ENCODE measurements around the gene SLC25A29.
"Not testable (repeated sequence)": the region's sequence is repeated elsewhere in the genome, so short reads cannot be mapped to it uniquely, and the experiment has no call there.

Gene SLC25A29

DNA sequence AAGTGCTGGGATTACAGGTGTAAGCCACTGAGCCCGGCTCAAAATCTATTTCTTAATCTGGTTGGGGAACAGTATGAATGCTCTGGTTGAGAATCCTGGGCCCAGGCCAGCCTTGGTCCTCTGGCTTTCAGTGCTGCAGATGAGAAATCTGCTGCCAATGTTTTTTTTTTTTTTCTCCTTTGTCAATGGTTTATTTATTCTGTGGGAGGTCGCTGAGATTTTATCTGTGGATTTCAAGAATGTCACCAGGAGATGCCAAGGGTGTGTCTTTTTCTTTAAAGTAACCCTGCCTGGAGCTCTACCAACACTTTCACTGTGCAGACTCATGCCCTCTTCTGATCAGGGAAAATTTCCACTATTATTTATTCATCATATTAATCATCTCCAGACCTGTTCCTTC lies 3.6 kb downstream of the SLC25A29 start:
- POLR2A ChIA-PET, result no interaction called here
- DNase-seq (ENCODE audit: low read depth, low spot score), result no peak
- no peak overlapping the region for H3K4me3 ChIP-seq (ENCODE audit: low read depth, low read length)
- CTCF ChIA-PET, result interaction anchor here (0.6 to 14.1 kb wide), 11 partner anchors 9 to 82 kb away, joined by 3 to 141 read pairs (median 5); no protein-coding TSS in a partner anchor
- TF ChIP-seq, protein P1, sequence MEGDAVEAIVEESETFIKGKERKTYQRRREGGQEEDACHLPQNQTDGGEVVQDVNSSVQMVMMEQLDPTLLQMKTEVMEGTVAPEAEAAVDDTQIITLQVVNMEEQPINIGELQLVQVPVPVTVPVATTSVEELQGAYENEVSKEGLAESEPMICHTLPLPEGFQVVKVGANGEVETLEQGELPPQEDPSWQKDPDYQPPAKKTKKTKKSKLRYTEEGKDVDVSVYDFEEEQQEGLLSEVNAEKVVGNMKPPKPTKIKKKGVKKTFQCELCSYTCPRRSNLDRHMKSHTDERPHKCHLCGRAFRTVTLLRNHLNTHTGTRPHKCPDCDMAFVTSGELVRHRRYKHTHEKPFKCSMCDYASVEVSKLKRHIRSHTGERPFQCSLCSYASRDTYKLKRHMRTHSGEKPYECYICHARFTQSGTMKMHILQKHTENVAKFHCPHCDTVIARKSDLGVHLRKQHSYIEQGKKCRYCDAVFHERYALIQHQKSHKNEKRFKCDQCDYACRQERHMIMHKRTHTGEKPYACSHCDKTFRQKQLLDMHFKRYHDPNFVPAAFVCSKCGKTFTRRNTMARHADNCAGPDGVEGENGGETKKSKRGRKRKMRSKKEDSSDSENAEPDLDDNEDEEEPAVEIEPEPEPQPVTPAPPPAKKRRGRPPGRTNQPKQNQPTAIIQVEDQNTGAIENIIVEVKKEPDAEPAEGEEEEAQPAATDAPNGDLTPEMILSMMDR (IDR thresholded peaks at IDR 0.05; ENCODE audit: insufficient read depth, low read length, missing control alignments), result no peak

DNA sequence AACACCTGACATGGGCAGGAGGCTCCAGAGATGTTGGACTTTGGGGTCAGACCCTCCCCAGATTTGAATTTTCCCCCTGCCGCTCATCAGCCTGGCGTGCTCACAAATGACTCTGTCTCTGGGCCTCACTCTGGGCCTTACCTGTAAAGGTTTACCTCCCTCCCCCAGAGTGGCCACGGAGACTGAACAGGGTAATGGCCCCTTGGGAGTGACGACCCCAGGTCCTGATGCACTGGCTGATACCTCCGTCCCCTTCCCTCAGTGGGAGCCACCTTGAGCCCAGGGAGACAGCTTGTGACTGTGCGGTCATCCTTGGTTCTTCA lies 7.0 kb downstream of the SLC25A29 start:
- TF ChIP-seq, protein P1 (IDR thresholded peaks at IDR 0.05; ENCODE audit: insufficient read depth, low read length, missing control alignments), result no peak

DNA sequence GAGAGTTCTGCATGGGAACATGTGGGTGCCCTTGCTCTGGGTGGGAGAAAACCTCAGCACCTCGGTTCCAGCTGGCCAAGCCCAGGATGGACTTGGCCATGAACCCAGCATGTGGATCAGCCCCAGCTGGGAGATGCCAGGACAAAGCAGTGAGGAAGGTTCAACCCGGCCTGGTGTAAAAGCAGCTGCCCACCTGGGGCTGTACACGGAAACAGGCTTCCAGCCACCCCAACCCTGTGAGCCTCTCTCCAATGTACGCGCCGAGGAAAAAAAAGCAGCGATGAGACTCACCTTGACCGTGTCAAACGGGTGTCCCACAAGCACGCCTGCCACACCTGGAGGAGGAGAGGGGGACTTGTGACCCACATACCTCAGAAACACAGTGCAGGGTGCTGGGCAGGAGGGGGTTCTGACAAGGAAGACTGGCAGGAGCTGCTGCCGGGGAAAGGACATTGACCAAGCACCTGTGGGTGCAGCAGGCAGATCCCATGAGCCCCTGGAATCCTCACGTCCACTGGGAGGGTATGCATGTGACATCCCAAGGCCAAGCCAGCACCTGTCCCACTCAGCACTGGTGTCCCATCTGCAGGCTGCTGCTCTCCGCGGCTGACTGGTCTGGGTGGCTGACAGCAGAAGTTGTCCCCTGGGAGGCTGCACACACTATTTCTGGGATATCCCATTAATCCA lies 7.5 kb downstream of the SLC25A29 start:
- TF ChIP-seq, protein P1 (IDR thresholded peaks at IDR 0.05; ENCODE audit: insufficient read depth, low read length, missing control alignments), result no peak
- CTCF ChIA-PET, result interaction anchor here (1.4 to 14.1 kb wide), 2 partner anchors 14 to 79 kb away, joined by 5 to 141 read pairs; no protein-coding TSS in a partner anchor

More for the DNA sequence above, 7.0 kb downstream of the SLC25A29 start:
- ChIA-PET POLR2A (no interaction called here), CTCF (interaction anchor here (14.1 kb wide), 1 partner anchor 15 kb away, joined by 141 read pairs; no protein-coding TSS in a partner anchor)
- DNase-seq (ENCODE audit: low read depth, low spot score), result no peak
- no peak overlapping the region for H3K4me3 ChIP-seq (ENCODE audit: low read depth, low read length)

DNA sequence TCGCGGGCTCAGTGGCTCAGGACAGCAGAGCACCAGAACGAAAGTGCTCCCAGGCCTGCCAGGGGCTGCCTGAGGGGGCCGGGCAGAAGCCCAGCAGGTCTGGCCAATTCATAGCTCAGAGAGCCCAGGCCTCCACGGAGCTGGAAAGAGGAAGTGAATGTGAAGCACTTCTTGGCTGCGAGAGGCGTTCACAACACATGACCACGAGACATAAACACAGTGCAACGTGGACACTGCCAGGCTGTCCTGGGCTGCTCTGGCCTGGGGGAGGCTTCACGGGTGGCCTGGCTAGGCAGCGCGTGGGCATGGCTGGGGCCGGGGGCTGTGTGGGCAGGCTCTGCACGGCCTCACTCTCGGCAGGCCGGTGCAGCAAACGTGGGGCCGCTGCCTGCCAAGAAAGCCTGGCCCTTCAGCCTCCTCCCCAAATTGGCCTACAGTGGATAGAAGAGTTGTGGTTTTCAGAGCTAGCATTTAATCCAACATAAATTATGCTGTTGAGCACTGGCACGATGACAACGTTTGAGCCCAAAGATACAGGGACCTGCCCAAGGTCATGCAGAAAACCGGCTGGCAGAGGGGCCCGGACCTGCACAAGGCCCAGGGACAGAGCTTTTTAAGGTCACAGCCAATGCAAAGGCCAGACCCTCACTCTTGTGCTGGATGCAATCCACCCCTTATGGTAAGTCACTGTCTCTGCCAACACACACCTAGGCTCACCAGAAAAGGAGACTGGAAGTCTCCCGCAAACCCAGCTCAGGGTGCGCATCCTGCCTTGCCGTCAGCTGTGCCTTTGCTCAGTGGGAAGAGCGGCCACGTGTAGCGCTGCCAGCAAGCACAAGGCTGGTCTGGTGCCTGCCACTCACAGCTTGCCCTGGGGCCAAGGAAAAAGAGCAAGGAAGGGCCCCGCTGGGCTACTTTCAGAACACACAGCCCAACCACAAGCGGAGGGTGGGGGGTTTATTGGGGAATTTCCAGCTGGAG lies 8.6 kb downstream of the SLC25A29 start:
- no peak overlapping the region for H3K4me3 ChIP-seq (ENCODE audit: low read depth, low read length)
- no peak for DNase-seq (ENCODE audit: low read depth, low spot score)
- CTCF ChIA-PET, result interaction anchor here (0.7 to 14.1 kb wide), 5 partner anchors 7 to 80 kb away, joined by 3 to 141 read pairs (median 5); partner anchors contain the start of gene SLC25A29
- TF ChIP-seq, protein P1 (IDR thresholded peaks at IDR 0.05; ENCODE audit: insufficient read depth, low read length, missing control alignments), result no peak
- POLR2A ChIA-PET, result interaction anchor here (1.0 kb wide), 1 partner anchor 9 kb away, joined by 3 read pairs; the partner anchor contains the start of gene SLC25A29

More for the DNA sequence above, 7.5 kb downstream of the SLC25A29 start:
- POLR2A ChIA-PET, result no interaction called here
- DNase-seq (ENCODE audit: low read depth, low spot score), result no peak
- H3K4me3 ChIP-seq (ENCODE audit: low read depth, low read length), result no peak overlapping the region

DNA sequence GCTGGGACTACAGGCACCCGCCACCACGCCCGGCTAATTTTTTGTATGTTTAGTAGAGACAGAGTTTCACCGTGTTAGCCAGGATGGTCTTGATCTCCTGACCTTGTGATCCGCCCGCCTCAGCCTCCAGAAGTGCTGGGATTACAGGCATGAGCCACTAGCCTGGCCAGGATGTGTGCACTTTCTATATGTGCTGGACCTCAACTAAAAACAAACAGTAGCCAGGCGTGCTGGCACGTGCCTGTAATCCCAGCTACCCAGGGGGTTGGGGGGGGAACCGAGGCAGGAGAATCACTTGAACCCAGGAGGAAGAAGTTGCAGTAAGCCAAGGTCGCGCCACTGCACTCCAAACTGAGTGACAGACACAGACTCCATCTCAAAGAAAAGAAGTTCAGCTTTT lies 9.5 kb downstream of the SLC25A29 start:
- ChIA-PET CTCF (interaction anchor here (1.3 to 14.1 kb wide), 3 partner anchors 8 to 18 kb away, joined by 5 to 141 read pairs (median 6); no protein-coding TSS in a partner anchor), POLR2A (interaction anchor here (1.0 kb wide), 1 partner anchor 9 kb away, joined by 3 read pairs; the partner anchor contains the start of gene SLC25A29)
- not testable (repeated sequence) for DNase-seq (ENCODE audit: low read depth, low spot score); H3K4me3 ChIP-seq (ENCODE audit: low read depth, low read length)

DNA sequence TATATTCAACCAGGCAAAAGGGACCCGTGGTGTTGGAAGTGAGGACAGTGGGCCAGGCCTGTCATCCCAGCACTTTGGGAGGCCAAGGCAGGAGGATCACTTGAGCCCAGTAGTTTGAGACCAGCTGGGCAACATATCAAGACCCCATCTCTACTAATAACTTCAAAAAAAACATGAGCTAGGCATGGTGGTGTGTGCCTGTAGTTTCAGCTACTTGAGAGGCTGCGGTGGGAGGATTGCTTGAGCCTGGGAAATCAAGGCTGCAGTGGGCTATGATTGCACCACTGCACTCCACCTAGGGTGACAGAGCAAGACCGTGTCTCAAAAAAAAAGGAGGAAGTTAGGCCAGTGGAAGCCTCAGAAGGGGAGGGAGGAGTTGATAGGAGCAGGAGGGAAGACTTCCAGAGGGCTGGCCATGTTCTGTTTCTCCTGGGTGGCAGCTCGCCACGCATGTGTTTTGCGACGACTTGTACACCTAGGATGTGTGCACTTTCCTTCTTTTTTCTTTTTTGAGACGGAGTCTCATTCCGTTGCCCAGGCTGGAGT lies 10.1 kb downstream of the SLC25A29 start:
- ChIA-PET CTCF (interaction anchor here (1.7 to 14.1 kb wide), 2 partner anchors 9 to 12 kb away, joined by 6 to 141 read pairs; no protein-coding TSS in a partner anchor), POLR2A (interaction anchor here (1.0 kb wide), 1 partner anchor 10 kb away, joined by 3 read pairs; the partner anchor contains the start of gene SLC25A29)
- TF ChIP-seq, protein P1 (IDR thresholded peaks at IDR 0.05; ENCODE audit: insufficient read depth, low read length, missing control alignments), result no peak
- H3K4me3 ChIP-seq (ENCODE audit: low read depth, low read length), result no peak overlapping the region
- DNase-seq (ENCODE audit: low read depth, low spot score), result no peak

All from AG04449 (cell line).